ENCODE data around the gene TEX36. TPM values are rescaled to one million over a fixed set of nuclear protein-coding genes. Genes with fewer than 3 reads are reported as not detected.

TEX36 gene
- total RNA-seq, 3 donors from 2014 or later (not counting 1 experiment from before 2014, with no cell fraction given): not detected

DNA sequence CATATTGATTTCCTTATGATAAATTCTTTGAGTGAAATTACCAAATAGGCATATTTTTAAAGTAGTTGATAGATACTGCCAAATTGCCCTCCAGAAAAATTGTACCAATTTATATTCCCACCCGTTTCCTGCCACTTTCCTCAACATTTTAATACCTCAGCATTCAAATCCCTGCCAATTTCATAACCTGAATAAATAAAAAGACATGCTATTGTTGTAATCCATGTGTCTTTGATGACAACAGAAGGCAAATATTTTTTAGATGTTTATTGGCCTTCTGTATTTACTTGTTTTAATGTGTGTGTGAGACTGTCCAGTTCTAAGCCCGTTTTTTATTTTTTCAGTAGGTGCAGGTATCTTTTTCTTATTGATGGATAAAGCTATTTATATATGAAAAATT is 71.7 kb downstream of the TEX36 start:
- Mint-ChIP-seq H3K27me3 (ENCODE audit: low read depth in 2 of 2) (peaks cover 9 to 32% of the 10 kb centered on the region in 2 donors), H3K4me3 (no peak overlapping the region), H3K4me1 (no peaks in the 10 kb centered on the region), H3K36me3 (no peaks in the 10 kb centered on the region), H3K27ac (no peak overlapping the region), H3K9me3 (no peaks in the 10 kb centered on the region)
- H3K4me1 ChIP-seq (ENCODE audit: control insufficient read depth, insufficient read depth, low read length): no peaks in the 10 kb centered on the region
- H3K27me3 ChIP-seq (ENCODE audit: control insufficient read depth, insufficient read depth, low read length): no peaks in the 10 kb centered on the region
- no peaks in the 10 kb centered on the region for H3K9me3 ChIP-seq (ENCODE audit: control insufficient read depth, insufficient read depth, low read length)
- ATAC-seq: no peak
- H3K36me3 ChIP-seq (ENCODE audit: control insufficient read depth, insufficient read depth, low read length): no peaks in the 10 kb centered on the region
- H3K4me3 ChIP-seq (ENCODE audit: low read length): no peak overlapping the region
- 60% methylated on average over 1 of the region's 2 CpGs for WGBS (ENCODE audit: insufficient coverage)
- H3K27ac ChIP-seq (ENCODE audit: low read length): no peak overlapping the region
- intact Hi-C loops (cut with micrococcal nuclease): no loop called here
- no peak for DNase-seq
- TF ChIP-seq, protein P1, sequence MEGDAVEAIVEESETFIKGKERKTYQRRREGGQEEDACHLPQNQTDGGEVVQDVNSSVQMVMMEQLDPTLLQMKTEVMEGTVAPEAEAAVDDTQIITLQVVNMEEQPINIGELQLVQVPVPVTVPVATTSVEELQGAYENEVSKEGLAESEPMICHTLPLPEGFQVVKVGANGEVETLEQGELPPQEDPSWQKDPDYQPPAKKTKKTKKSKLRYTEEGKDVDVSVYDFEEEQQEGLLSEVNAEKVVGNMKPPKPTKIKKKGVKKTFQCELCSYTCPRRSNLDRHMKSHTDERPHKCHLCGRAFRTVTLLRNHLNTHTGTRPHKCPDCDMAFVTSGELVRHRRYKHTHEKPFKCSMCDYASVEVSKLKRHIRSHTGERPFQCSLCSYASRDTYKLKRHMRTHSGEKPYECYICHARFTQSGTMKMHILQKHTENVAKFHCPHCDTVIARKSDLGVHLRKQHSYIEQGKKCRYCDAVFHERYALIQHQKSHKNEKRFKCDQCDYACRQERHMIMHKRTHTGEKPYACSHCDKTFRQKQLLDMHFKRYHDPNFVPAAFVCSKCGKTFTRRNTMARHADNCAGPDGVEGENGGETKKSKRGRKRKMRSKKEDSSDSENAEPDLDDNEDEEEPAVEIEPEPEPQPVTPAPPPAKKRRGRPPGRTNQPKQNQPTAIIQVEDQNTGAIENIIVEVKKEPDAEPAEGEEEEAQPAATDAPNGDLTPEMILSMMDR (IDR thresholded peaks at IDR 0.05): no peak

DNA sequence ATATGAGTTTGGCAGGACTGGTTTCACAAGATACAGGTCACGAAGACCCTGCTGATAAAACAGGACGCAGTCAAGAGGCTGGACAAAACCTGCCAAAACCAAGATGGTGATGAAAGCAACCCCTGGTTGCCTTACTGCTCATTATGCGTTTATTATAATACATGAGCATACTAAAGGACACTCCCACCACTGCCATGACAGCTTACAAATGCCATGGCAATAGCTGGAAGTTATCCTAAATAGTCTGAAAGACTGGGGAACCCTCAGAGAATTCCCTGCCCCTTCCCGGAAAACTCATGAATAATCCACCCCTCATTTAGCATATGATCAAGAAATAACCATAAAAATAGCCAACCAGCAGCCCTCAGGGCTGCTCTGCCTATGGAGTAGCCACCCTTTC is 73.1 kb downstream of the TEX36 start:
- Histone ChIP-seq H3K27ac (ENCODE audit: low read length) (no peak overlapping the region), H3K27me3 (ENCODE audit: control insufficient read depth, insufficient read depth, low read length) (no peaks in the 10 kb centered on the region), H3K9me3 (ENCODE audit: control insufficient read depth, insufficient read depth, low read length) (no peaks in the 10 kb centered on the region), H3K36me3 (ENCODE audit: control insufficient read depth, insufficient read depth, low read length) (no peaks in the 10 kb centered on the region), H3K4me1 (ENCODE audit: control insufficient read depth, insufficient read depth, low read length) (no peaks in the 10 kb centered on the region), H3K4me3 (ENCODE audit: low read length) (no peak overlapping the region)
- H3K4me1 Mint-ChIP-seq: no peaks in the 10 kb centered on the region
- intact Hi-C loops (cut with micrococcal nuclease): no loop called here
- no peak overlapping the region for H3K27ac Mint-ChIP-seq
- no peaks in the 10 kb centered on the region for H3K36me3 Mint-ChIP-seq
- no peak overlapping the region for H3K4me3 Mint-ChIP-seq
- 88% methylated on average over 4 of the region's 4 CpGs for WGBS (ENCODE audit: insufficient coverage)
- TF ChIP-seq, protein P1 (IDR thresholded peaks at IDR 0.05): no peak
- H3K9me3 Mint-ChIP-seq: no peaks in the 10 kb centered on the region
- peaks cover 13 to 38% of the 10 kb centered on the region in 2 donors for H3K27me3 Mint-ChIP-seq (ENCODE audit: low read depth in 2 of 2)
- DNase-seq (no peak), ATAC-seq (no peak)

DNA sequence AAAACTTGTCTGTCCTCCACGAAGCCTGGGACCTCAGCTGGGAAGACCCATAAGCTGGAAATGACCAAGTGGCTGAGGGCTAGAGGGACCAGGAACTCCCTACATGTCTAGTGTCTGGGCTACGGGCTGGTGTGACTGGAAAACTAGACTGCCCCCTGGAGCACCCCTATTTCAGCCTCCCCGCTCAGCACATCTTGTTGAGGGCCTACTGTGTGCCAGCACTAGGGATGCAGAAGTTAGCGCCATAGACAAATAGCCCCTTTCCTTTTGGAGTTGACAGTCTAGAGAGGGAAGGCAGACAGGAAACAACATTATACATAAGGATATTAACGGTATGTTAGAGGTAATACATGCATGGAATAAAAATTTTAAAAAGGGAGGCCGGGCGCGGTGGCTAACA is 74.5 kb downstream of the TEX36 start:
- Histone ChIP-seq H3K27ac (ENCODE audit: low read length) (no peak overlapping the region), H3K9me3 (ENCODE audit: control insufficient read depth, insufficient read depth, low read length) (no peaks in the 10 kb centered on the region), H3K4me1 (ENCODE audit: control insufficient read depth, insufficient read depth, low read length) (no peaks in the 10 kb centered on the region), H3K27me3 (ENCODE audit: control insufficient read depth, insufficient read depth, low read length) (no peaks in the 10 kb centered on the region), H3K4me3 (ENCODE audit: low read length) (no peak overlapping the region), H3K36me3 (ENCODE audit: control insufficient read depth, insufficient read depth, low read length) (no peaks in the 10 kb centered on the region)
- no peaks in the 10 kb centered on the region for H3K9me3 Mint-ChIP-seq
- TF ChIP-seq, protein P1 (IDR thresholded peaks at IDR 0.05): no peak
- no peak for DNase-seq
- ATAC-seq: no peak
- H3K4me1 Mint-ChIP-seq: no peaks in the 10 kb centered on the region
- H3K4me3 Mint-ChIP-seq: no peak overlapping the region
- intact Hi-C loops (cut with micrococcal nuclease): no loop called here
- H3K27ac Mint-ChIP-seq: no peak overlapping the region
- no peaks in the 10 kb centered on the region for H3K36me3 Mint-ChIP-seq
- H3K27me3 Mint-ChIP-seq (ENCODE audit: low read depth in 2 of 2): peaks cover 13 to 38% of the 10 kb centered on the region in 2 donors
- 90% methylated on average over 8 of the region's 8 CpGs for WGBS (ENCODE audit: insufficient coverage)

DNA sequence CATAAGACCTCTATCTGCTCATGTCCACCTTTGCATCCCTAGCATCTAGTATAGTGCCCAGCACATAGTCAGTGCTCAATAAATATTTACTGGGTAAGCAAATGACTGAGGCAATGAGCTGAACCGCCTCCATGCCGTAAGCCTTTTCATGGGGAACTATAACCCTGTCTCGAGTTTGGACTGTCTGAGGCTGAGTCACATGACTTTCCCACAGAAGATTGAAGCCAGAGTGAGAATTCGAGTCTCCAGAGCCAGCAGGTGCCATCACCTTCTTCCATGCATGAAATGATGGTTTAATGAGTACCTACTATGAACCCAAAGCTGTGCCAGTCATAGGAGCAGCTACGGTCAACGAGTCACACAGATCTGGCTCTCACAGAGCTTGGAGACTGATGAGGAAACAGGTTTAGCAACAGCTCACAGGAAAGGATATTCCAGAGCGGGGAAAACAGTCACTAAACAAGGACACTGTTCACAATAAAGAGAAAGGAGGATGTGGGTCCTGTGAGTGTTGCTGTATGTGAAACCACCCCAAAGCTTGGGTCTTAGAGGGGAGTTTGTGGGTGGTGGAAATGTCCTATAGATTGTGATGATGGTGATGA is 75.2 kb downstream of the TEX36 start:
- no peaks in the 10 kb centered on the region for H3K9me3 ChIP-seq (ENCODE audit: control insufficient read depth, insufficient read depth, low read length)
- 83% methylated on average over 7 of the region's 7 CpGs for WGBS (ENCODE audit: insufficient coverage)
- H3K4me3 Mint-ChIP-seq: no peak overlapping the region
- intact Hi-C loops (cut with micrococcal nuclease): no loop called here
- H3K27me3 ChIP-seq (ENCODE audit: control insufficient read depth, insufficient read depth, low read length): no peaks in the 10 kb centered on the region
- ATAC-seq (no peak), DNase-seq (no peak)
- no peak overlapping the region for H3K27ac Mint-ChIP-seq
- peaks cover 15 to 38% of the 10 kb centered on the region in 2 donors for H3K27me3 Mint-ChIP-seq (ENCODE audit: low read depth in 2 of 2)
- H3K36me3 Mint-ChIP-seq: no peaks in the 10 kb centered on the region
- H3K36me3 ChIP-seq (ENCODE audit: control insufficient read depth, insufficient read depth, low read length): no peaks in the 10 kb centered on the region
- TF ChIP-seq, protein P1 (IDR thresholded peaks at IDR 0.05): no peak
- H3K4me3 ChIP-seq (ENCODE audit: low read length): no peak overlapping the region
- no peak overlapping the region for H3K27ac ChIP-seq (ENCODE audit: low read length)
- H3K9me3 Mint-ChIP-seq: no peaks in the 10 kb centered on the region
- no peaks in the 10 kb centered on the region for H3K4me1 ChIP-seq (ENCODE audit: control insufficient read depth, insufficient read depth, low read length)
- no peaks in the 10 kb centered on the region for H3K4me1 Mint-ChIP-seq
